Skeletal muscle satellite cell (primary cell): ENCODE measurements around the gene SLC35F1.
A peak's percentile ranks its signal among the peaks of the same experiment; 100 is the strongest.

Source experiments
- H3K27me3 ChIP-seq: 2 replicates; pipeline ENCODE4 v1.7.0; 2013; ENCODE audit warnings: low read length; ENCODE audit not compliant: control insufficient read depth, insufficient read depth
- H3K36me3 ChIP-seq: 2 replicates; pipeline ENCODE4 v1.7.0; 2013; ENCODE audit warnings: mild to moderate bottlenecking, control low read depth, low read length; ENCODE audit not compliant: insufficient read depth
- H3K4me1 ChIP-seq: 2 replicates; pipeline ENCODE4 v1.7.0; 2013; ENCODE audit warnings: low read length; ENCODE audit not compliant: control insufficient read depth, insufficient read depth
- H3K4me2 ChIP-seq: 2 replicates; pipeline ENCODE4 v1.7.0; 2013; ENCODE audit warnings: mild to moderate bottlenecking, low read length
- H3K4me3 ChIP-seq: 2 replicates; pipeline ENCODE4 v1.7.0; 2013; ENCODE audit warnings: low read length
- H3K9ac ChIP-seq: 2 replicates; pipeline ENCODE4 v1.7.0; 2013; ENCODE audit warnings: mild to moderate bottlenecking, low read depth, low read length, moderate library complexity
- H3K9me3 ChIP-seq: replicated peaks from 2 replicates; pipeline ENCODE4 v1.7.0; 2013; ENCODE audit warnings: mild to moderate bottlenecking, control low read depth, low read length

The SLC35F1 gene

DNA sequence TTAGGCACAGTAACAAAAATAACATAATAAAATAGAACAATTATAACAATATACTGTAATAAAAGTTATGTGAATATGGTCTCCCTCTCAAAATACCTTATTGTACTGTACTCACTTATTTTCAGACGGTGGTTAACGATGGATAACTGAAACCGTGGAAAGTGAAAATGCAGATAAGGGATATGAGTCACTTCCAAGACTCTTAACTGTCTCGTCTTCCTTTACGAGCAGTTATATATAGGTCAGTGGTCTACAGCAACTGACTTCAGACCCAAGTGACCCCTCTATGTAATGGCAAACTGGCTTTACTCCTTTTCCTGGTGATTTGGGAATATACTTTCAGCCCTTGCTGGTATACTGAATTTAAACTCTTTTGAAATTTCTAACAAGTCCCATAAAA is 261.4 kb downstream of the SLC35F1 start:
- no peaks in the 10 kb centered on the region for H3K9me3 ChIP-seq
- no peak overlapping the region for H3K9ac ChIP-seq
- H3K36me3 ChIP-seq = no peaks in the 10 kb centered on the region
- H3K4me3 ChIP-seq = no peak overlapping the region
- H3K4me2 ChIP-seq = no peak overlapping the region
- H3K27me3 ChIP-seq = no peaks in the 10 kb centered on the region
- no peaks in the 10 kb centered on the region for H3K4me1 ChIP-seq

DNA sequence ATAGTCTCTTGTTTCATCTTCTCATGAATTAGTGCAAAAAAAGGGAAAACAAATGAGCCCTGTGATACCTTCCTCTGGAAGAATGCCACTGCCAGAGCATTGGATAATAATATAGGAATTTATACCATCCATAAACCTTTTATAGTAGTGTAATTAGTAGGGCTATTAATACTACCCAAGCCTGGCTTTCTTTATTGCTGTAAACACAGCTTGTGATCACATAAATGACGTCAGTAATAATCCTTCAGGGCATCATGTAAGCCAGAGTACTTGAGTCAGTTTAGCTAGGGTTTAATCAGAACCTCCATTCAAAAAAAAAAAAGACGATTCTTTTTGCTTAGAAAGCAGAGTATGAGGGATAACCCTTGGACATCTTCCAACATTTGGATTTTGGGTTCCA is 264.8 kb downstream of the SLC35F1 start:
- Histone ChIP-seq H3K4me2 (no peak overlapping the region), H3K4me3 (no peak overlapping the region), H3K9me3 (no peaks in the 10 kb centered on the region), H3K9ac (no peak overlapping the region), H3K36me3 (no peaks in the 10 kb centered on the region), H3K27me3 (no peaks in the 10 kb centered on the region), H3K4me1 (no peaks in the 10 kb centered on the region)

DNA sequence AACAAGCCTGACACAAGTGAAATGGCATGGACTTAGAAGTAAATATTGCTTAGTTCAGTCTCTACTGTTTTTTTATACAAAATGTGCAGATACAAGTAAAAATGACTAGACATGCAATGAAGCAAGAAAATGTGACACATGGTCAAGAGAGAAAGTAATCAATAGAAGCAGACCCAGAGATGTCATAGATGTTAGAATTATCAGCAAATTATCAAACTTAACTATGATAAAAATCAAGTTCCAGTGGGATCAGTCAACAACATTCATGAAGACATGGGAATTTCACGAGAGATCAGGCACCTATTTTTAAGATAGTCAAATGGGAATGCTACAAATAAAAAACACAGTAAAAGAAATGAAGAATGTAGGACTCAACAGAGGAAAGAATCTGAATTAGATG is 267.0 kb downstream of the SLC35F1 start:
- H3K27me3 ChIP-seq = no peaks in the 10 kb centered on the region
- no peak overlapping the region for H3K4me2 ChIP-seq
- H3K36me3 ChIP-seq = no peaks in the 10 kb centered on the region
- H3K9ac ChIP-seq = no peak overlapping the region
- H3K4me1 ChIP-seq = no peaks in the 10 kb centered on the region
- H3K4me3 ChIP-seq = no peak overlapping the region
- H3K9me3 ChIP-seq = no peaks in the 10 kb centered on the region

DNA sequence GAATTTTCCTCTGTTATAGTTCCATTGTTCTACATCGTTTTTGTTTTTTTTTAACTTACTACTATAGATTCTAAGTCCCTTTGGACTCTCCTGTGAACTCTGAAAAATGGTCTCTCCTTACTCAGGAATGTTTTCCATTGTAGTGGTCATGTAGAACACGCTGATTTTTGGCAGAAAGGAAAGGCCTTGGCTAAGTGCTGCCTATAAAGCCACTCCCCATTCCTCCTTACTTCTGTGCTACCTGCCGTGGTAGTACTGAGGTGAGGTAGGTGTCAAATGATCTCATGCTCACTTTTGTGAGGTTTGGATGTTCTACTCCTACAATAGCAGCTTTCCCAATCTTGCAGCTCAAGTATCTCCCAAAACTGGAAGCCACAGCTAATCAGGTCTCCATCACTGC is 270.7 kb downstream of the SLC35F1 start:
- Histone ChIP-seq H3K9ac (no peak overlapping the region), H3K4me1 (no peaks in the 10 kb centered on the region), H3K9me3 (no peaks in the 10 kb centered on the region), H3K36me3 (no peaks in the 10 kb centered on the region), H3K4me2 (no peak overlapping the region), H3K4me3 (no peak overlapping the region), H3K27me3 (no peaks in the 10 kb centered on the region)

DNA sequence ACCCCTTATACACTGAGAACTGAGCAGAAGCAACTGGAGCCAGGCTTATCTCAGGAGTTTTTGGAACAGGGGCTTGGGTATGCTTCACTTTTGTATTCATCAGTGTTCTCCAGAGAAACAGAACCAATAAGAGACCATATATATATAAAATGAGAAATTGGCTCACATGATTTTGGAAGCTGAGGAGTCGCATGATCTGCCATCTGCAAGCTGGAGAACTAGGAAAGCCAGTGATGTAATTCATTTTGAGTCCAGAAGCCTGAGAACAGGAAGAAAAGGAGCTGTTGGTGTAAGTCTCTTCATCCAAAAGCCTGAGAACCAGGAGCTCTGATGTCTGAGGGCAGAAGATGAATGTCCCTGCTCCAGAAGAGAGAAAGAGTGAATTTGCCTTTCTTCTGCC is 272.0 kb downstream of the SLC35F1 start:
- no peaks in the 10 kb centered on the region for H3K4me1 ChIP-seq
- no peak overlapping the region for H3K9ac ChIP-seq
- H3K9me3 ChIP-seq = no peaks in the 10 kb centered on the region
- no peak overlapping the region for H3K4me3 ChIP-seq
- H3K27me3 ChIP-seq = no peaks in the 10 kb centered on the region
- H3K4me2 ChIP-seq = no peak overlapping the region
- H3K36me3 ChIP-seq = no peaks in the 10 kb centered on the region

DNA sequence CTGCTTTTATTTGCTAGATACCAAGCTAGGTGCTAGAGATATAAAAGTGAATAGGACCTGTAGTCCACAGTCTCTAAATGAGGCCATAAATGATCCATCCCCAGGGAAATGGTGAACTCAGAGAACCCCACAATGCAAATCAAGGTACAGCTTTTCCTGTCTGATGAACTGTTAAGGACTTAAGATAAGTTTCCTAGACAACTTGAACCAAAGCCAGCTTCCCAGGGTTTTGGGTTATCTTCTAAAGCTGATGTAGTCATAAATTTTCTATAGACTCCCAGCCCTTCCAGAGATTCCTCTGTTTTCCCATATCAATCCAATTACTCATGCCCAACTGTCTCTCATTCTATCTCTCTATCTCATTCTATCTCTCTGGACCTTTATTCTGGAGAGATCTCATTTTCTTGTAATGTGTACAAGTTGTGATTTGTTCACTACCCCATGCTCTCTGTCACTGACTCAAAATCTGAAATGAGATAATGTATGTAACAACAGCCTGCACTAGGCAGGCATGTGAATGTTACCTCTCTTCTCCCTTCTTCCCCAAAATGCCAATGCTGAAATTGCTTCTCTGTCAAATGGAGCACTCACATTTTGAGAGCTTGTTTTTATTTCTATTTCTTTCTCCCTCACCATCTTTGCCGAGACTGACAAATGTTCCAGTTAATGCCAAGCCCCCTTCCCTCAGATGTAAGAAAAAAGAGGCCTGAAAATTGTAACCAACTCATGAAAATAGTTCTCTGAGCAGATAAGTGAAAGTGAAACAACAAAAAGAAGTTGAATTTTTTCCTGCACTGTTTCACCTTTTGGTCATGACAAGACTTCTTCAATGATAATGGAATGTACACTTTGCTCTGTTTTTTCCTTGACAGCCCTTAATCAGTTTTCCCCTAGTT is 279.9 kb downstream of the SLC35F1 start:
- Histone ChIP-seq H3K27me3 (no peaks in the 10 kb centered on the region), H3K4me1 (peaks cover 17% of the 10 kb centered on the region), H3K36me3 (no peaks in the 10 kb centered on the region), H3K9ac (peak overlapping the region; percentile 31), H3K4me3 (peak overlapping the region; percentile 23), H3K9me3 (no peaks in the 10 kb centered on the region), H3K4me2 (peak overlapping the region; percentile 58)

DNA sequence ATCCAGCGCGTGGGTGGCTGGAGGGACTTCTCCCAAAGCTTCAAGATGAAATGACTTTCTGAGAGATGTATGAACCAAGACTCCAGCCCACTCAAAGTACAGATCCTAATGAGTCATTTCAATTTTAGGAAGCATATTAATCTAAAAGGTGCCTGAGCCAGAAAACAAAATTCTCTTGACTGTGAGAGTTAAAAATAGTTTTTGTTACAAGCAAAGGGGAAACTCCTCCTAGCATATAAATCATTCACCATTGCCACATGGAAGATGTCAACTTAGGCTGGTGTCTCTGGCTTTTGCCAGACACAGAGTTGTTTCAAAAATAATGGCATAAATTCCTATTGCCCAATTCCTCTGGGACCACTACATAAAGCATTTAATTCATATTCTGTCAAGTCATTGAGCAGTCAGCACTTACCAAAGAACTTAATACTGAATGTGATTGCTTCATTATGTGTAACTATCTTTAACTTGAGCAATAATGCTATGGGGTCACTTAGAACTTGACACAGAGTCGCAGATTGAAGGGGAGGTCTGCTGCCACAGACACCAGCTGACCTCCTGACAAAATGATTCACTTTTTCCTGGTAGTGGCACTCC is 280.6 kb downstream of the SLC35F1 start:
- no peaks in the 10 kb centered on the region for H3K27me3 ChIP-seq
- peak overlapping the region; percentile 58 for H3K4me2 ChIP-seq

DNA sequence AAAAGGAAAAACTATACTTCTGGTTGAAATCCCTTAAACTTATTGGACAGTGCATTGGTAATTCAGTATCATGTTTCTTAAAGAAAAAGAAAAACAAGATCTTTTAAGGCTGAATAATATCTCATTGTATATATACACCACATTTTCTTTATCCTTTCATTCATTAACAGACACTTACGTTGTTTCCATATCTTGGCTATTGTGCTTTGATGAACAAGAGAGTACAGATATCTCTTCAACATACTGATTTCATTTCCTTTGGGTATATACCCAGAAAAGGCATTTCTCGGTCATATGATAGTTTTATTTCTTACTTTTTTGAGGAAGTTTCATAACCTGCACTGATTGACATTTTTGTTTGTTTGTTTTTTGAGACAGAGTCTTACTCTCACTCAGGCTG is 281.5 kb downstream of the SLC35F1 start:
- no peak overlapping the region for H3K4me2 ChIP-seq
- H3K27me3 ChIP-seq = no peaks in the 10 kb centered on the region
- no peak overlapping the region for H3K9ac ChIP-seq
- no peaks in the 10 kb centered on the region for H3K36me3 ChIP-seq
- no peak overlapping the region for H3K4me3 ChIP-seq
- no peaks in the 10 kb centered on the region for H3K9me3 ChIP-seq
- H3K4me1 ChIP-seq = peaks cover 17% of the 10 kb centered on the region

More for the DNA sequence above, 280.6 kb downstream of the SLC35F1 start:
- Histone ChIP-seq H3K9me3 (no peaks in the 10 kb centered on the region), H3K9ac (peak overlapping the region; percentile 31), H3K36me3 (no peaks in the 10 kb centered on the region), H3K4me1 (peaks cover 17% of the 10 kb centered on the region), H3K4me3 (peak overlapping the region; percentile 23)

DNA sequence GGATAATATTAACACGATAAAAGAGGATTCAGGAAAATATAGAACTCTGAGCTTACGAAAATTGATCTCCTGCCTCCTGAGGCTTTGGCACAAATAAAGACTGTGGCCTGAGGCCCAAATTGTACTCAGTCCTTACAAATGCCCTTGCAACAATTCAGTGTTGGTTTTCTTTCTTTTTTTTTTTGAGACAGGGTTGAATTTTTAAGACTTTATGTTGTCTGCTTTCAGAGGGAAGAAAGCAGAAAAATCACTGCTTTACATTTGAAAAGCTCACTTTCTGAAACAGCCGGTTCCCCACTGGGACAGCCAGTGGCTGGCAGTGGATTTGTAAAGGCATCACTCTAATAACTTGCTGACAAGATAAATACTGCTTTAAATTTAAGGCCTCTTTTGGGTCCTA is 290.5 kb downstream of the SLC35F1 start:
- Histone ChIP-seq H3K9me3 (no peaks in the 10 kb centered on the region), H3K27me3 (no peaks in the 10 kb centered on the region), H3K9ac (no peak overlapping the region), H3K4me1 (no peaks in the 10 kb centered on the region), H3K36me3 (no peaks in the 10 kb centered on the region), H3K4me3 (no peak overlapping the region), H3K4me2 (no peak overlapping the region)

DNA sequence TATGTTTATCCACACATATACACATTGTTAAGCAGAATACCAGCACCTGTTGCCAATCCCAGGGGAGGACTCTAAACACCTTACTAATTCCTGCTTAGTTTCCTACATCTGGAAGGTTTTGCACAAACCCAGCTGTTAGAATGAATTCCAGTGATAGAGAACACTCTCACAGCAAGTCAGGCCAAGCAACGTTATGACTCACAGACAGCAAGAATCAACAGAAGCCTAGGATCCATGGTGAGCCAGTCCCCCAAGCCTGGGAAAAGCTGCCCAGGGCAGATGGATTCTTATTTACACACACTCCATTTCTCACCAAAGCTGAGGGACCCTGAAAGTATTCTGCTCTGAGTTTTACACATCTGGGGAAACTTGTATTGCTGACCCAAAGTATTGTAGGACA is 291.7 kb downstream of the SLC35F1 start:
- H3K27me3 ChIP-seq = no peaks in the 10 kb centered on the region
- H3K9ac ChIP-seq = no peak overlapping the region
- no peaks in the 10 kb centered on the region for H3K9me3 ChIP-seq
- no peaks in the 10 kb centered on the region for H3K4me1 ChIP-seq
- H3K4me2 ChIP-seq = no peak overlapping the region
- no peaks in the 10 kb centered on the region for H3K36me3 ChIP-seq
- no peak overlapping the region for H3K4me3 ChIP-seq

DNA sequence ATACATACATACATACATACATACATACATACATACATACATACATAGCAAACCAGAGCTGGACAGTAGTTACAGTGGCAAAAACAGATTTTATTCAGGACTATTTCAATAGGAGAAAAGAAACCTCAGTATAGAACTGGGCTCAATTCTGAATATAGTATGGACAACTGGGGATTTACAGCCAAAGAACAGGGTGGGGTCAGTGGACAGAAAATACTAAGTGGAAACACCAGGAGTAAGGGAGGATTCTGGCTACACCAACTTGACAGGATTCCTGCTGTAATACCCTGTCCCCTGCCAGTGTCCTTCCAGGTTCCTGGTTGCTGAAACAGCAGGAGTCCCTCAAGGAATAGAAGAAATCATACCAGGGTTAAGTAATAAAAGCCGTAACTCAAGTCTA is 293.1 kb downstream of the SLC35F1 start:
- Histone ChIP-seq H3K27me3 (no peaks in the 10 kb centered on the region), H3K4me3 (no peak overlapping the region), H3K4me1 (no peaks in the 10 kb centered on the region), H3K36me3 (no peaks in the 10 kb centered on the region), H3K9me3 (no peaks in the 10 kb centered on the region), H3K4me2 (no peak overlapping the region), H3K9ac (no peak overlapping the region)

DNA sequence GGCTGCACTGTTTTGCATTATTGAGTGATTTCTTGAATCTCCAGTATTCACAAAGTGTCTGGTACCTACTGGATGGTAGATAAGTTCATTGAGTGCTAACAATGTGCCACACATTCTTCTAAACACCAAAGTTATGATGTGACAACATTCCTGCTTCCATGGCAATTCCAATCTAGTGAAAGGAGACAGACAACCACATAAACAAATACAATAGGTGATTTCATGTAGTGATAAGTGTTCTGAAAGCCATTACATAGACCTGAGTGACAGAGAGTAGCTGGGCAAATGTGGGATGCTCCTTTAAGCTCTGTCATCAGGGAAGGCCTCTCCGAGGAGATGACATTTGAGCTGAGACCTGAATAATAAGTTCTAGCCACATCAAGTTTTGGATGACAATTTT is 295.5 kb downstream of the SLC35F1 start:
- Histone ChIP-seq H3K9me3 (no peaks in the 10 kb centered on the region), H3K27me3 (no peaks in the 10 kb centered on the region), H3K9ac (no peak overlapping the region), H3K4me2 (no peak overlapping the region), H3K4me3 (no peak overlapping the region), H3K4me1 (no peaks in the 10 kb centered on the region), H3K36me3 (no peaks in the 10 kb centered on the region)
